Hepatocyte (in vitro differentiated cells): ENCODE results near the gene ARHGEF12.

Experiments
- CTCF ChIP-seq: fragments of 200-600 bp; sonication (generic); IDR thresholded peaks from 2 replicates; pipeline ENCODE4 v1.5.1; 2016; ENCODE audit warnings: antibody characterized with exemption, mild to moderate bottlenecking; ENCODE audit not compliant: poor library complexity
- EZH2 ChIP-seq: fragments of 200-600 bp; sonication (generic); IDR thresholded peaks from 2 replicates; pipeline ENCODE4 v1.6.1; 2016; ENCODE audit warnings: antibody characterized with exemption, mild to moderate bottlenecking, borderline replicate concordance
- EZH2phosphoT487 ChIP-seq: fragments of 200-600 bp; sonication (generic); IDR thresholded peaks from one replicate; pipeline ENCODE4 v1.6.1; 2018; ENCODE audit warnings: antibody characterized with exemption, mild to moderate bottlenecking, low read depth, moderate library complexity; ENCODE audit not compliant: unreplicated experiment, severe bottlenecking

GRCh38 chr11:120363436-120363835 lies 27.2 kb downstream of the ARHGEF12 start:
- TF ChIP-seq CTCF = no peak
- no peak for TF ChIP-seq EZH2
- TF ChIP-seq EZH2phosphoT487 = no peak
